DND-41 (cell line): Measurements from ENCODE around the gene ERGIC1.

ENCODE experiments used
- ATAC-seq: fragments of 200-7000 bp; cut with Tn5 transposase; 3 replicates; pipeline ENCODE4 v1.9.1; 2021; ENCODE audit warnings: low read depth; ENCODE audit not compliant: insufficient read depth
- DNase-seq: peaks from one replicate; pipeline ENCODE4 v3.0.0-alpha.2; 2020
- H2AFZ ChIP-seq: 2 replicates; pipeline ENCODE4 v1.6.0; 2012; ENCODE audit warnings: low read depth, low read length
- H3K27ac ChIP-seq: 2 replicates; pipeline ENCODE4 v1.5.1; 2012; ENCODE audit warnings: low read length, inconsistent platforms
- H3K27me3 ChIP-seq: fragments of 200-600 bp; sonication (generic); 2 replicates; pipeline ENCODE4 v1.6.0; 2012; ENCODE audit warnings: low read length, mild to moderate bottlenecking, inconsistent platforms; ENCODE audit not compliant: insufficient read depth, poor library complexity
- H3K36me3 ChIP-seq: 2 replicates; pipeline ENCODE4 v1.5.1; 2012; ENCODE audit warnings: low read length, inconsistent platforms; ENCODE audit not compliant: insufficient read depth
- H3K4me1 ChIP-seq: 2 replicates; pipeline ENCODE4 v1.5.1; 2012; ENCODE audit warnings: mild to moderate bottlenecking, low read length; ENCODE audit not compliant: insufficient read depth
- H3K4me2 ChIP-seq: 2 replicates; pipeline ENCODE4 v1.6.0; 2012; ENCODE audit warnings: mild to moderate bottlenecking, moderate library complexity, low read length, inconsistent platforms; ENCODE audit not compliant: insufficient read depth
- H3K4me3 ChIP-seq, 2 experiments: fragments of 200-600 bp in 1 of 2; shearing (Covaris generic) in 1 of 2; 2 replicates each; pipeline ENCODE4 v1.5.1; 2012 to 2016; ENCODE audit warnings: inconsistent platforms in 2 of 2, low read length in 2 of 2, mild to moderate bottlenecking in 2 of 2, low read depth in 1 of 2, moderate library complexity in 1 of 2
- H3K79me2 ChIP-seq: 2 replicates; pipeline ENCODE4 v1.6.0; 2012; ENCODE audit warnings: low read length, inconsistent platforms; ENCODE audit not compliant: insufficient read depth
- H3K9ac ChIP-seq: 2 replicates; pipeline ENCODE4 v1.6.0; 2012; ENCODE audit warnings: low read depth, mild to moderate bottlenecking, inconsistent platforms, low read length, moderate library complexity
- H3K9me3 ChIP-seq: 2 replicates; pipeline ENCODE4 v1.5.1; 2012; ENCODE audit warnings: low read length, moderate library complexity, mild to moderate bottlenecking, inconsistent platforms; ENCODE audit not compliant: insufficient read depth, severe bottlenecking
- H4K20me1 ChIP-seq: 2 replicates; pipeline ENCODE4 v1.6.0; 2012; ENCODE audit warnings: low read length; ENCODE audit not compliant: insufficient read depth
- CTCF ChIP-seq: IDR thresholded peaks from 2 replicates; pipeline ENCODE4 v1.5.1; 2012; ENCODE audit warnings: borderline replicate concordance, low read length, moderate library complexity, mild to moderate bottlenecking; ENCODE audit not compliant: poor library complexity, severe bottlenecking; ENCODE audit errors: extremely low read depth
- EZH2 ChIP-seq: IDR thresholded peaks from 3 replicates; pipeline ENCODE4 v1.6.1; 2012; ENCODE audit warnings: borderline replicate concordance, low read depth, mild to moderate bottlenecking, moderate library complexity, low read length, inconsistent platforms; ENCODE audit not compliant: severe bottlenecking

The ERGIC1 gene

GRCh38 chr5:172801179-172801671 lies 32.8 kb upstream of the ERGIC1 start:
- DNase-seq, result no peak
- H3K4me3 ChIP-seq, result no peak overlapping the region
- no peaks in the 10 kb centered on the region for H3K4me1 ChIP-seq

GRCh38 chr5:172802112-172802511 lies 31.9 kb upstream of the ERGIC1 start:
- H4K20me1 ChIP-seq, result no peaks in the 10 kb centered on the region
- TF ChIP-seq CTCF (no peak), EZH2 (no peak)
- ATAC-seq (no peak), DNase-seq (no peak)
- no peaks in the 10 kb centered on the region for H3K4me1 ChIP-seq
- H3K27me3 ChIP-seq, result no peaks in the 10 kb centered on the region
- H3K27ac ChIP-seq, result no peak overlapping the region
- no peaks in the 10 kb centered on the region for H3K36me3 ChIP-seq
- H3K4me2 ChIP-seq, result no peak overlapping the region
- no peaks in the 10 kb centered on the region for H3K9me3 ChIP-seq
- H2AFZ ChIP-seq, result no peak overlapping the region
- H3K9ac ChIP-seq, result no peak overlapping the region
- no peak overlapping the region for H3K4me3 ChIP-seq
- no peaks in the 10 kb centered on the region for H3K79me2 ChIP-seq

More at GRCh38 chr5:172801179-172801671, 32.8 kb upstream of the ERGIC1 start:
- H4K20me1 ChIP-seq, result no peaks in the 10 kb centered on the region
- H3K9me3 ChIP-seq, result no peaks in the 10 kb centered on the region
- no peak for ATAC-seq
- H3K4me2 ChIP-seq, result no peak overlapping the region
- TF ChIP-seq EZH2, result no peak
- TF ChIP-seq CTCF, result no peak
- no peaks in the 10 kb centered on the region for H3K36me3 ChIP-seq
- H3K27ac ChIP-seq, result no peak overlapping the region
- H3K9ac ChIP-seq, result no peak overlapping the region
- H3K27me3 ChIP-seq, result no peaks in the 10 kb centered on the region
- no peak overlapping the region for H2AFZ ChIP-seq
- H3K79me2 ChIP-seq, result no peaks in the 10 kb centered on the region

- no peak overlapping the region for H3K4me3 ChIP-seq
- H3K9me3 ChIP-seq, result no peaks in the 10 kb centered on the region
- TF ChIP-seq CTCF (no peak), EZH2 (no peak)
- DNase-seq, result no peak
- no peaks in the 10 kb centered on the region for H3K4me1 ChIP-seq
- no peaks in the 10 kb centered on the region for H4K20me1 ChIP-seq
- H3K9ac ChIP-seq, result no peak overlapping the region
- no peak overlapping the region for H3K27ac ChIP-seq
- H3K27me3 ChIP-seq, result no peaks in the 10 kb centered on the region
- no peaks in the 10 kb centered on the region for H3K79me2 ChIP-seq
- no peak overlapping the region for H2AFZ ChIP-seq
- ATAC-seq, result no peak
- H3K4me2 ChIP-seq, result no peak overlapping the region
- no peaks in the 10 kb centered on the region for H3K36me3 ChIP-seq
Observed at GRCh38 chr5:172802567-172803176, 31.4 kb upstream of the ERGIC1 start.
